Vagina (tissue), 2 donors: ENCODE data around the gene TM6SF1.

ENCODE experiments used
- POLR2AphosphoS5 ChIP-seq, 2 donors: sonication (generic); formaldehyde crosslinking; IDR thresholded peaks; one replicate each; pipeline ENCODE4 v1.9.0; 2017; ENCODE audit warnings: antibody characterized with exemption in 2 of 2, mild to moderate bottlenecking in 2 of 2, low read depth in 1 of 2; ENCODE audit not compliant: insufficient read depth in 1 of 2
- TF ChIP-seq, protein P1 (sequence below), 3 experiments: fragments of 450-650 bp in 2 of 3; fragments of 200-600 bp in 1 of 3; sonication (generic) in 1 of 3; IDR thresholded peaks; one replicate each; pipeline ENCODE4 v1.5.1; 2017 to 2019; ENCODE audit warnings: antibody characterized with exemption in 3 of 3, mild to moderate bottlenecking in 2 of 3, moderate library complexity in 2 of 3

GRCh38 chr15:83104141-83104540, 3.3 kb upstream of the TM6SF1 start:
- TF ChIP-seq, protein P1, sequence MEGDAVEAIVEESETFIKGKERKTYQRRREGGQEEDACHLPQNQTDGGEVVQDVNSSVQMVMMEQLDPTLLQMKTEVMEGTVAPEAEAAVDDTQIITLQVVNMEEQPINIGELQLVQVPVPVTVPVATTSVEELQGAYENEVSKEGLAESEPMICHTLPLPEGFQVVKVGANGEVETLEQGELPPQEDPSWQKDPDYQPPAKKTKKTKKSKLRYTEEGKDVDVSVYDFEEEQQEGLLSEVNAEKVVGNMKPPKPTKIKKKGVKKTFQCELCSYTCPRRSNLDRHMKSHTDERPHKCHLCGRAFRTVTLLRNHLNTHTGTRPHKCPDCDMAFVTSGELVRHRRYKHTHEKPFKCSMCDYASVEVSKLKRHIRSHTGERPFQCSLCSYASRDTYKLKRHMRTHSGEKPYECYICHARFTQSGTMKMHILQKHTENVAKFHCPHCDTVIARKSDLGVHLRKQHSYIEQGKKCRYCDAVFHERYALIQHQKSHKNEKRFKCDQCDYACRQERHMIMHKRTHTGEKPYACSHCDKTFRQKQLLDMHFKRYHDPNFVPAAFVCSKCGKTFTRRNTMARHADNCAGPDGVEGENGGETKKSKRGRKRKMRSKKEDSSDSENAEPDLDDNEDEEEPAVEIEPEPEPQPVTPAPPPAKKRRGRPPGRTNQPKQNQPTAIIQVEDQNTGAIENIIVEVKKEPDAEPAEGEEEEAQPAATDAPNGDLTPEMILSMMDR (IDR thresholded peaks at IDR 0.05): no peak
- TF ChIP-seq POLR2AphosphoS5 (IDR thresholded peaks at IDR 0.05; ENCODE audit: insufficient read depth in 1 of 2, low read depth in 1 of 2): no peak
